Mammary epithelial cell (primary cell): ENCODE data around the gene SLC25A52.

Experiments
- EZH2 ChIP-seq: IDR thresholded peaks from 2 replicates; pipeline ENCODE4 v1.6.1; 2012; ENCODE audit warnings: low read length, inconsistent platforms, borderline replicate concordance
- TF ChIP-seq, protein P1 (sequence below), 2 donors: IDR thresholded peaks in 1 of 2; conservative IDR thresholded peaks in 1 of 2; 2 replicates each; pipeline ENCODE4 v1.5.1; 2011 to 2012; ENCODE audit warnings: inconsistent platforms in 2 of 2, low read length in 2 of 2, mild to moderate bottlenecking in 2 of 2, control low read depth in 1 of 2, low read depth in 1 of 2; ENCODE audit not compliant: insufficient read depth in 1 of 2; ENCODE audit errors: extremely low read depth in 1 of 2

DNA sequence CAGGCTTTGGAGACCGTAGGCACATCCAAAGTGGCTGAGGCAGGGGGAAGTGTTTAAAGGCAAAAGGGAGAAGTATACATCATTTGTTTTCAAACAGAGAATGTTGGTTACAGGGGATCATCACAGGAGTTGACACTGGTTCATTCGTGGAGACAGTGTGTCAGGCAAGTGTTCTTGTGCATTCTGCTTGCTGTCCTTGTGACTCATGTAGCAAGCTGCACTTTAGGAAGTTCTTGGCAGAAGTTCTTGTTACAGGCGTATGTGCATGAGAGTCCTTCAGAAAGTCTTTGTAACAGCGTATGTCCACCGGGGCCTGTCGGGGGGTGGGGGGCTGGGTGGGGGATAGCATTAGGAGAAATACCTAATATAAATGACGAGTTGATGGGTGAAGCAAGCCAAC is 39.8 kb downstream of the SLC25A52 start:
- no peak for TF ChIP-seq EZH2
- TF ChIP-seq, protein P1, sequence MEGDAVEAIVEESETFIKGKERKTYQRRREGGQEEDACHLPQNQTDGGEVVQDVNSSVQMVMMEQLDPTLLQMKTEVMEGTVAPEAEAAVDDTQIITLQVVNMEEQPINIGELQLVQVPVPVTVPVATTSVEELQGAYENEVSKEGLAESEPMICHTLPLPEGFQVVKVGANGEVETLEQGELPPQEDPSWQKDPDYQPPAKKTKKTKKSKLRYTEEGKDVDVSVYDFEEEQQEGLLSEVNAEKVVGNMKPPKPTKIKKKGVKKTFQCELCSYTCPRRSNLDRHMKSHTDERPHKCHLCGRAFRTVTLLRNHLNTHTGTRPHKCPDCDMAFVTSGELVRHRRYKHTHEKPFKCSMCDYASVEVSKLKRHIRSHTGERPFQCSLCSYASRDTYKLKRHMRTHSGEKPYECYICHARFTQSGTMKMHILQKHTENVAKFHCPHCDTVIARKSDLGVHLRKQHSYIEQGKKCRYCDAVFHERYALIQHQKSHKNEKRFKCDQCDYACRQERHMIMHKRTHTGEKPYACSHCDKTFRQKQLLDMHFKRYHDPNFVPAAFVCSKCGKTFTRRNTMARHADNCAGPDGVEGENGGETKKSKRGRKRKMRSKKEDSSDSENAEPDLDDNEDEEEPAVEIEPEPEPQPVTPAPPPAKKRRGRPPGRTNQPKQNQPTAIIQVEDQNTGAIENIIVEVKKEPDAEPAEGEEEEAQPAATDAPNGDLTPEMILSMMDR (conservative IDR thresholded peaks at IDR 0.05 in 1 of 2, IDR thresholded peaks at IDR 0.05 in 1 of 2; ENCODE audit: extremely low read depth in 1 of 2, insufficient read depth in 1 of 2, low read depth in 1 of 2, low read length in 2 of 2) = no peak
